Osteoblast (primary cell): ENCODE measurements around the gene UPB1. TPM values are rescaled to one million over a fixed set of nuclear protein-coding genes. Genes with fewer than 3 reads are reported as not detected.

Experiments used
- DNase-seq: peaks from one replicate; pipeline ENCODE4 v3.0.0; 2011; ENCODE audit warnings: low spot score, mixed read lengths; ENCODE audit not compliant: insufficient read length; ENCODE audit errors: missing footprints
- H2AFZ ChIP-seq: 2 replicates; pipeline ENCODE4 v1.6.0; 2011; ENCODE audit warnings: mild to moderate bottlenecking, low read length
- H3K27ac ChIP-seq: 2 replicates; pipeline ENCODE4 v1.5.1; 2011; ENCODE audit warnings: mild to moderate bottlenecking, low read depth, low read length, moderate library complexity
- H3K27me3 ChIP-seq: 2 replicates; pipeline ENCODE4 v1.6.0; 2012; ENCODE audit warnings: mild to moderate bottlenecking, control low read depth, inconsistent platforms, low read length, moderate library complexity; ENCODE audit not compliant: insufficient read depth
- H3K36me3 ChIP-seq: 2 replicates; pipeline ENCODE4 v1.5.1; 2011; ENCODE audit warnings: mild to moderate bottlenecking, low read length, control low read depth, moderate library complexity; ENCODE audit not compliant: insufficient read depth
- H3K4me1 ChIP-seq: 2 replicates; pipeline ENCODE4 v1.5.1; 2011; ENCODE audit warnings: mild to moderate bottlenecking, low read length, control low read depth, moderate library complexity; ENCODE audit not compliant: insufficient read depth
- H3K4me2 ChIP-seq: 2 replicates; pipeline ENCODE4 v1.6.0; 2011; ENCODE audit warnings: mild to moderate bottlenecking, low read length; ENCODE audit not compliant: insufficient read depth
- H3K4me3 ChIP-seq: fragments of 200-600 bp; sonication (generic); 3 replicates; pipeline ENCODE4 v1.5.1; 2012; ENCODE audit warnings: mild to moderate bottlenecking, low read length, inconsistent platforms; ENCODE audit not compliant: insufficient read depth
- H3K79me2 ChIP-seq: 2 replicates; pipeline ENCODE4 v1.6.0; 2012; ENCODE audit warnings: mild to moderate bottlenecking, low read length, control low read depth, inconsistent platforms; ENCODE audit not compliant: insufficient read depth
- H3K9me3 ChIP-seq: 2 replicates; pipeline ENCODE4 v1.5.1; 2011; ENCODE audit warnings: low read depth, low read length, control low read depth
- H4K20me1 ChIP-seq: 2 replicates; pipeline ENCODE4 v1.6.0; 2012; ENCODE audit warnings: mild to moderate bottlenecking, low read length, control low read depth; ENCODE audit not compliant: insufficient read depth
- total RNA-seq: library from RNA; depleted of rRNA; stranded (reverse); fragments of >200 nt; gene quantifications from 2 replicates; pipeline ENCODE4 v1.2.3, GENCODE V29; 2012
- TF ChIP-seq, protein P1 (sequence below): IDR thresholded peaks from 2 replicates; pipeline ENCODE4 v1.5.1; 2011; ENCODE audit warnings: mild to moderate bottlenecking, low read depth, low read length, moderate library complexity; ENCODE audit errors: extremely low read depth

The UPB1 gene
- total RNA-seq, 1 donor: under 0.01 TPM

DNA sequence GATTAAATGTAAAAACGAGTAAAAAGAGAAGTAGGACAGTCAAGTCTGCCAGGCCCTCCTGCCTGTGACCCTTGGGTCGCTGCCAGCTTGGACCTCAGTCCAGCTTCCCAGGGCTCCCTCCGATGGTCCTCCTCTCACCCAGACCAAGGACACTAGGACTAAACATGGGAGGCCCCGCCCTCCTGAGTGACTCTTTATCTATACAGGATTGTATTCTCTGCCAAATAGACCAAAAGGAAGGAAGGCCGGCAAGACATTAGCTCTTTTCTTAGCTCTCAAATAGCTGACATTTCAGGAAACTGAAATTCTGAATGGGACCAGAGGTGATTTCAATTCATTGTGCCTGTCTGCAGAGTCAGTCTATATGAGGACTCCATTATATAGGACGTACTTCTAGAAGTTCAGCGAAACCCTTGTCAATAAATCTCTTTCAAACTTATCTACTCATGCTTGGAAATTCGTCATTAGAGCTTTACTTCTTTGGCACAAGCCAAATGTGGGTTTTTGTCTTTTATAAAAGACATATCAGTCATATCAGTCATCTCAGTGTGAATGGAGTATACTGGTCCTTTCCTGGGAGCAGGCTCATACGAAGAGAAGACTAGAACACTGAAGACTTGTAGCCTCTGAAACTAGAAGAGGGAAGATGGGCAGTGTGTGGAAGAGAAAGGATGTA, 39.2 kb upstream of the UPB1 start:
- H3K79me2 ChIP-seq: no peaks in the 10 kb centered on the region
- no peak overlapping the region for H2AFZ ChIP-seq
- H3K4me1 ChIP-seq: no peaks in the 10 kb centered on the region
- H3K36me3 ChIP-seq: no peaks in the 10 kb centered on the region
- H3K27ac ChIP-seq: no peak overlapping the region
- no peak overlapping the region for H3K4me2 ChIP-seq
- H4K20me1 ChIP-seq: no peaks in the 10 kb centered on the region
- H3K9me3 ChIP-seq: no peaks in the 10 kb centered on the region
- H3K4me3 ChIP-seq: no peak overlapping the region
- TF ChIP-seq, protein P1, sequence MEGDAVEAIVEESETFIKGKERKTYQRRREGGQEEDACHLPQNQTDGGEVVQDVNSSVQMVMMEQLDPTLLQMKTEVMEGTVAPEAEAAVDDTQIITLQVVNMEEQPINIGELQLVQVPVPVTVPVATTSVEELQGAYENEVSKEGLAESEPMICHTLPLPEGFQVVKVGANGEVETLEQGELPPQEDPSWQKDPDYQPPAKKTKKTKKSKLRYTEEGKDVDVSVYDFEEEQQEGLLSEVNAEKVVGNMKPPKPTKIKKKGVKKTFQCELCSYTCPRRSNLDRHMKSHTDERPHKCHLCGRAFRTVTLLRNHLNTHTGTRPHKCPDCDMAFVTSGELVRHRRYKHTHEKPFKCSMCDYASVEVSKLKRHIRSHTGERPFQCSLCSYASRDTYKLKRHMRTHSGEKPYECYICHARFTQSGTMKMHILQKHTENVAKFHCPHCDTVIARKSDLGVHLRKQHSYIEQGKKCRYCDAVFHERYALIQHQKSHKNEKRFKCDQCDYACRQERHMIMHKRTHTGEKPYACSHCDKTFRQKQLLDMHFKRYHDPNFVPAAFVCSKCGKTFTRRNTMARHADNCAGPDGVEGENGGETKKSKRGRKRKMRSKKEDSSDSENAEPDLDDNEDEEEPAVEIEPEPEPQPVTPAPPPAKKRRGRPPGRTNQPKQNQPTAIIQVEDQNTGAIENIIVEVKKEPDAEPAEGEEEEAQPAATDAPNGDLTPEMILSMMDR: no peak
- DNase-seq: no peak
- H3K27me3 ChIP-seq: peaks cover 4% of the 10 kb centered on the region

DNA sequence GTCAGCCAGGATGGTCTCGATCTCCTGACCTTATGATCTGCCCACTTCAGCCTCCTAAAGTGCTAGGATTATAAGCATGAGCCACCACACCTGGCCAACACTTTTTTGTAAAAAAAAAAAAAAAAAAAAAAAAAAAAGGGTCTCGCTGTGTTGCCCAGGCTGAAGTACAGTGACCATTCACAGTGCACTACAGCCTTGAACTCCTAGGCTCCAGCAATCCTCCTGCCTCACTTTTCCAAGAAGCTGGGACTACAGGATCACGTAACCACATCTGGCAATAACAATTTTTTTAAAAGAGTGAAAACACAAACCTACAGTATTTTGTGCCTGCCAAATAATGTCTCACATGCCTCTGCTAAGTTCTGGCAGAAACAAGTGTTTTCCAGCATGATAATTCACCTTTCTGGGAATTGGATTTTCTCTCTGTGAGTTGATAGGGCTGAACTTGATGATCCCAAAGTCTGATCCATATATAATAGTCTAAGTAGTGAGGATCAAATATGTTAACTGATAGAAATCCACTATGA, 37.2 kb upstream of the UPB1 start:
- no peaks in the 10 kb centered on the region for H3K79me2 ChIP-seq
- TF ChIP-seq, protein P1: no peak
- H3K27ac ChIP-seq: no peak overlapping the region
- H3K36me3 ChIP-seq: no peaks in the 10 kb centered on the region
- no peak for DNase-seq
- no peak overlapping the region for H3K4me2 ChIP-seq
- no peaks in the 10 kb centered on the region for H3K9me3 ChIP-seq
- peaks cover 4% of the 10 kb centered on the region for H3K27me3 ChIP-seq
- H3K4me3 ChIP-seq: no peak overlapping the region
- H2AFZ ChIP-seq: no peak overlapping the region
- H3K4me1 ChIP-seq: no peaks in the 10 kb centered on the region
- no peaks in the 10 kb centered on the region for H4K20me1 ChIP-seq

DNA sequence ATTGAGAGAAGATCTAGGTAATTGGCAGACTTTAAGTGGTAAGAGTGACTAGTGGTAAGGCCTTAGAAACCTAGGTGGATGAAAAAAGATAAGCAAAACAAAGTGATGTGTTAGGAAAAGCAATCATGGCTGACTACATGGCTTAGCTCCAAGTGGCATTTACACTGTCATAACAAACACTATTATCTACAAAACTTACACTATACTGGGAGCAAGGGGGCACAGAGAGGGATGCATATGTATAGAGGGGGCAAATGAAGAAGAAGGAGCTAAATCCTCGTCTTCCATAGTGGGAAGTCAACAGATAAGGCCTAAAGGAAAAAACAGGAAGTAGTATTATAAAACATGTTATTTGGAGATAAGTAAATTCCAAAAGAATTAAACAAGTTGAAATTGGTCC, 35.2 kb upstream of the UPB1 start:
- H3K79me2 ChIP-seq: no peaks in the 10 kb centered on the region
- no peak overlapping the region for H3K4me2 ChIP-seq
- H4K20me1 ChIP-seq: no peaks in the 10 kb centered on the region
- H3K4me3 ChIP-seq: no peak overlapping the region
- no peaks in the 10 kb centered on the region for H3K4me1 ChIP-seq
- no peaks in the 10 kb centered on the region for H3K36me3 ChIP-seq
- DNase-seq: no peak
- TF ChIP-seq, protein P1: no peak
- H3K27me3 ChIP-seq: peaks cover 4% of the 10 kb centered on the region
- H3K27ac ChIP-seq: no peak overlapping the region
- no peaks in the 10 kb centered on the region for H3K9me3 ChIP-seq
- H2AFZ ChIP-seq: no peak overlapping the region

DNA sequence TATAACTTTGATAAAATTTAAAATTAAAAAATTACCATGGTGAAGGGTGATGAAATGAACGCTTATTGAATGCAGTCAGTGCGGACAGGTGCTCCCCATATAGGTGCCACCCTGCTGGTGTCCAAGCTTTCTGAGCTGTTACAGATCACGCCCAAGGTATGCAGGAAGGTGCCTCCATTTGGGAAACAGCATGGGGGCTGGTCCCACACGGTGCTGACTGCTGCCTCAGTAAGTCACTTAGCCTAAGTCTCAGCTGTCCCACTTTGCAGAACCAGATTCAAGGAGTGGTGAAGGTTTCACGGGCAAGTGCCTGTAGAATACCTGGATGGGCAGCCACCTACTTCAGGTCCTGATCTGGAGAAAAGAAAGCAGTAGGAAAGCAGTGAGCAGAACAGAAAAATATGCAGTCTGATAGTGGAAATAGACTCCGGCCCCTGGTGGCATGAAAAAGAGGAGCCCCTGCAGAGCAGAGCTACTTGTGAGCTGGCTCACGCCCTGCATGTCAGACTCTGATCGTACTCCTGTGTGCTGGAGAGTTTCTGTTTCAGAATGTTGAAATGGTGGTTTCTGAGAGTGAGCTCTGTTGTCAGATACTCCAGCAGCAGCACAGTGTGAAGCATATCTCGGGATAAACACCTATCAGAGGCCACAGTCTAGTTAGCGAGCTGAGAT, 34.6 kb upstream of the UPB1 start:
- Histone ChIP-seq H2AFZ (peak overlapping the region; percentile 58), H3K4me3 (no peak overlapping the region), H3K4me2 (no peak overlapping the region), H3K79me2 (no peaks in the 10 kb centered on the region), H4K20me1 (no peaks in the 10 kb centered on the region), H3K4me1 (peaks cover 4% of the 10 kb centered on the region), H3K27me3 (no peaks in the 10 kb centered on the region), H3K9me3 (no peaks in the 10 kb centered on the region), H3K36me3 (no peaks in the 10 kb centered on the region), H3K27ac (no peak overlapping the region)
- no peak for DNase-seq
- TF ChIP-seq, protein P1: no peak
